Measurements from ENCODE around the gene UNC119B. TPM values are rescaled to one million over a fixed set of nuclear protein-coding genes. Genes with fewer than 3 reads are reported as not detected.

Gene UNC119B
- total and polyA plus RNA-seq, 2 of the 4 experiments (the other 2 are of a cell fraction) = 8.4 to 21.6 TPM

GRCh38 chr12:120735181-120735580 is 24.9 kb downstream of the UNC119B start:
- Histone ChIP-seq H3K4me1 (ENCODE audit: control insufficient read depth, insufficient read depth, low read length) (no peaks in the 10 kb centered on the region), H4K20me1 (ENCODE audit: insufficient read depth, low read length) (no peaks in the 10 kb centered on the region), H2BK120ac (ENCODE audit: low read depth, low read length) (no peak overlapping the region), H2BK15ac (ENCODE audit: low read depth, low read length) (no peak overlapping the region), H3K4ac (ENCODE audit: low read depth, low read length) (no peak overlapping the region), H3K9me3 (ENCODE audit: control insufficient read depth, insufficient read depth, low read length) (no peaks in the 10 kb centered on the region), H3K14ac (replicated peaks; ENCODE audit: low read depth, low read length) (no peak overlapping the region), H2BK5ac (ENCODE audit: low read depth, low read length, poor library complexity, severe bottlenecking) (no peak overlapping the region), H3K56ac (ENCODE audit: extremely low read depth, insufficient read depth, low read length) (no peak overlapping the region), H2BK20ac (ENCODE audit: low read depth, low read length) (no peak overlapping the region), H3K9ac (ENCODE audit: low read depth, low read length) (no peak overlapping the region), H3K9me1 (ENCODE audit: insufficient read depth, low read length) (no peaks in the 10 kb centered on the region), H3K18ac (ENCODE audit: low read depth, low read length) (no peak overlapping the region), H3K4me3 (ENCODE audit: insufficient read depth, low read depth, low read length) (no peak overlapping the region), H3K36me3 (ENCODE audit: control insufficient read depth, insufficient read depth, low read length) (peaks cover 2% of the 10 kb centered on the region), H2AFZ (replicated peaks; ENCODE audit: low read length, poor library complexity) (no peak overlapping the region), H4K91ac (ENCODE audit: insufficient read depth, low read depth, low read length) (no peak overlapping the region), H4K5ac (ENCODE audit: low read depth, low read length) (no peak overlapping the region), H2AK9ac (replicated peaks; ENCODE audit: low read depth, low read length, poor library complexity) (no peak overlapping the region), H2AK5ac (ENCODE audit: low read depth, low read length) (no peak overlapping the region), H3K27ac (ENCODE audit: insufficient read depth, low read length) (no peak overlapping the region), H3K4me2 (ENCODE audit: low read depth, low read length) (no peak overlapping the region), H3K27me3 (ENCODE audit: control insufficient read depth, insufficient read depth, low read length) (no peaks in the 10 kb centered on the region), H4K8ac (ENCODE audit: low read depth in 2 of 2, low read length in 2 of 2) (no peak overlapping the region), H3K23ac (ENCODE audit: low read depth, low read length) (no peak overlapping the region), H3K79me1 (ENCODE audit: low read depth in 1 of 2, low read length in 2 of 2) (no peaks in the 10 kb centered on the region)
- ChIA-PET CTCF (no interaction called here), POLR2A (ENCODE audit: unreplicated experiment) (no interaction called here)
- ATAC-seq (ENCODE audit: low read depth) = no peak
- dilution Hi-C loops (cut with HindIII; ENCODE audit: low sequenced_read_pairs, unreplicated experiment) (no loop called here), intact Hi-C loops (cut with micrococcal nuclease) (no loop called here), in situ Hi-C loops (cut with MboI; ENCODE audit: low sequenced_read_pairs) (no loop called here)
- WGBS, 2 experiments (ENCODE audit: extremely low coverage in 2 of 2, insufficient read length in 1 of 2) = no CpG with 5 or more reads among the region's 3 CpGs
- no TSS peak for BruUV-seq (replicated peaks)
- TF ChIP-seq MXI1 (IDR thresholded peaks at IDR 0.05; ENCODE audit: borderline replicate concordance, low read depth, low read length) = no peak
- no peak for TF ChIP-seq CHD1 (IDR thresholded peaks at IDR 0.05; ENCODE audit: low read depth, low read length)
- no peak for TF ChIP-seq RCOR1 (IDR thresholded peaks at IDR 0.05; ENCODE audit: insufficient replicate concordance, low read length)
- TF ChIP-seq CTCF (conservative IDR thresholded peaks at IDR 0.05; ENCODE audit: low read depth, low read length) = no peak
- no peak for DNase-seq

All from IMR-90 (cell line).